ENCODE results near the gene NDUFS8. TPM values are rescaled to one million over a fixed set of nuclear protein-coding genes. Genes with fewer than 3 reads are reported as not detected.

Gene NDUFS8
- total RNA-seq, 2 experiments from 2014 or later: 105 to 109 TPM

GRCh38 chr11:68014157-68014946, 16.1 kb upstream of the NDUFS8 start:
- H3K4me3 Mint-ChIP-seq: no peak overlapping the region
- peaks cover 4% of the 10 kb centered on the region for H3K4me1 Mint-ChIP-seq (ENCODE audit: low read depth)
- H3K27me3 Mint-ChIP-seq: no peaks in the 10 kb centered on the region
- no peak for TF ChIP-seq CTCF (IDR thresholded peaks at IDR 0.05)
- no peaks in the 10 kb centered on the region for H3K9me3 Mint-ChIP-seq
- H3K36me3 Mint-ChIP-seq (ENCODE audit: low read depth): no peaks in the 10 kb centered on the region
- no peak for DNase-seq
- peak; percentile 72 for ATAC-seq
- POLR2A ChIA-PET: no interaction called here
- intact Hi-C loops (cut with micrococcal nuclease): no loop called here
- H3K27ac Mint-ChIP-seq: no peak overlapping the region
- CTCF ChIA-PET: no interaction called here

DNA sequence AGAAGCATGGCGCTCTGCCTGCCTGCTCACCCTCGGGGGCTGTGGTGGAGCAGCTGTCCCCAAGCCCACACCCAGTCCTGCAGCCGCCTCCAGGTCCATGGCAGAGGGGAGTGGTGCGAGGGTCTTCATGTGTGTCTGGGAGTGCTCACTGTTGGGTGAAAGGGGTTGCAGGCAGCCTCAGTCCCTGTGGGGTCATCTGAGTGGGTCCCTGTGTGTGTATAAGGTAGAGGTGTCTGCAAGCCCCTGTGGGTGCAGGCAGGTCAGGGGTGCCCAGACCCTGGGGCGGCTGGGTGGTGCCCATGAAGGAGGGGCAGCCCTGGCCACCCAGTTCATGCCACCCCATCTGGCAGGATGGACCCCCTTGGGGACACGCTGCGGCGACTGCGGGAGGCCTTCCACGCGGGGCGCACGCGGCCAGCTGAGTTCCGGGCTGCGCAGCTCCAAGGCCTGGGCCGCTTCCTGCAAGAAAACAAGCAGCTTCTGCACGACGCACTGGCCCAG, 15.5 kb upstream of the NDUFS8 start:
- Mint-ChIP-seq H3K4me3 (no peak overlapping the region), H3K27me3 (no peaks in the 10 kb centered on the region), H3K36me3 (ENCODE audit: low read depth) (no peaks in the 10 kb centered on the region), H3K27ac (no peak overlapping the region), H3K4me1 (ENCODE audit: low read depth) (peaks cover 2% of the 10 kb centered on the region), H3K9me3 (no peaks in the 10 kb centered on the region)
- POLR2A ChIA-PET: no interaction called here
- TF ChIP-seq CTCF (IDR thresholded peaks at IDR 0.05): no peak
- no peak for ATAC-seq
- DNase-seq: no peak
- CTCF ChIA-PET: no interaction called here
- intact Hi-C loops (cut with micrococcal nuclease): no loop called here

GRCh38 chr11:68015467-68015866, 15.0 kb upstream of the NDUFS8 start:
- no peak for ATAC-seq
- H3K4me3 Mint-ChIP-seq: no peak overlapping the region
- no peaks in the 10 kb centered on the region for H3K27me3 Mint-ChIP-seq
- no peak for TF ChIP-seq CTCF (IDR thresholded peaks at IDR 0.05)
- H3K4me1 Mint-ChIP-seq (ENCODE audit: low read depth): no peaks in the 10 kb centered on the region
- no peaks in the 10 kb centered on the region for H3K9me3 Mint-ChIP-seq
- DNase-seq: no peak
- H3K27ac Mint-ChIP-seq: no peak overlapping the region
- intact Hi-C loops (cut with micrococcal nuclease): no loop called here
- POLR2A ChIA-PET: no interaction called here
- CTCF ChIA-PET: no interaction called here
- H3K36me3 Mint-ChIP-seq (ENCODE audit: low read depth): no peaks in the 10 kb centered on the region

GRCh38 chr11:68016161-68016903, 14.1 kb upstream of the NDUFS8 start:
- ChIA-PET POLR2A (no interaction called here), CTCF (no interaction called here)
- H3K4me1 Mint-ChIP-seq (ENCODE audit: low read depth): no peaks in the 10 kb centered on the region
- no peak for TF ChIP-seq CTCF (IDR thresholded peaks at IDR 0.05)
- H3K27ac Mint-ChIP-seq: no peak overlapping the region
- intact Hi-C loops (cut with micrococcal nuclease): no loop called here
- ATAC-seq: no peak
- no peaks in the 10 kb centered on the region for H3K9me3 Mint-ChIP-seq
- H3K27me3 Mint-ChIP-seq: no peaks in the 10 kb centered on the region
- H3K36me3 Mint-ChIP-seq (ENCODE audit: low read depth): no peaks in the 10 kb centered on the region
- DNase-seq: no peak
- H3K4me3 Mint-ChIP-seq: no peak overlapping the region

Measured in activated CD8-positive, alpha-beta T cell treated with anti-CD3 and anti-CD28 coated beads for 36 hours (primary cell).